ENCODE measurements around the gene COL28A1. TPM values are rescaled to one million over a fixed set of nuclear protein-coding genes. Genes with fewer than 3 reads are reported as not detected.

Gene COL28A1
- total RNA-seq, 2 donors from 2014 or later: 0.10 TPM; not detected in 1

DNA sequence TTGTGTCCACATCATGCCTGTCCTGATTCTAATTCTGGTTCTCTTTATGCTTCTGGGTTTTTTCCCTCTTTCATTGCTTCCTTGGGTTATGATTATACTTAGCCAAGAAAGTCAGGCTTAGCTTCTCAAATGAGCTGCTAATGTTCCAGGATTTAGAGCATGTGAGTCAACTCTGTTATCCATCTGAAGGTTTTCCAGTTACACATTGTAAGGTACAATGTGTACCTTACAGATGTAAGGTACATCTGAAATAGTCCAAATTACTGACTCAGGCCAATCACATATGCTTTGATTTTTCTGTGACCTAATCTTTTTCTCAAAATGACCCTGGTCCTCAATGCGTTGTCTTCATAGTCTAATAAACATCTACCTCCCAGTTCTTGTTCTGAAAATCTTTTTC, 17.7 kb upstream of the COL28A1 start:
- Mint-ChIP-seq H3K27me3 (no peaks in the 10 kb centered on the region), H3K4me1 (no peaks in the 10 kb centered on the region), H3K27ac (no peak overlapping the region), H3K4me3 (no peak overlapping the region), H3K36me3 (ENCODE audit: low read depth) (peaks cover 4% of the 10 kb centered on the region)
- DNase-seq (no peak), ATAC-seq (no peak)
- no peaks in the 10 kb centered on the region for H3K9me3 ChIP-seq (ENCODE audit: control insufficient read depth, low read length, poor library complexity, severe bottlenecking)

DNA sequence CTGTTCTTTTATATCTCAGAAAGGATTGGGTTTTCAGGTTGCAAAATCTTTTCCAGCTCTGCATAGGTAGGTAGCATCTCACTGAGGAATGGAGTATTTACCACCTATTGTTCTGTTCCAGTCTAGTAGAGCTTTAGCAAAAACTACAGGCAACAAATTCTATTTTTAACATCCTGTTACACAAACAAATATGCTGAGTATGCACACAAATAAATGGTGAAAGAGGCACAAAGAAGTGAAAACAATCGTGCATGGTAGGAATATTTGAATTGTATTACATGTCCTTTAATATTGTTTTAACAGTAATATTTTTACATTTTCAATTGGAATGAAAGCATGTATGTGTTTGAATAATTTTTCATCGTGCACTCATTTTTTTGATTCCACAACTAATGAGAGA, 16.5 kb upstream of the COL28A1 start:
- H3K9me3 ChIP-seq (ENCODE audit: control insufficient read depth, low read length, poor library complexity, severe bottlenecking): no peaks in the 10 kb centered on the region
- Mint-ChIP-seq H3K4me1 (no peaks in the 10 kb centered on the region), H3K27ac (no peak overlapping the region), H3K27me3 (no peaks in the 10 kb centered on the region), H3K36me3 (ENCODE audit: low read depth) (peaks cover 4% of the 10 kb centered on the region), H3K4me3 (no peak overlapping the region)
- ATAC-seq (no peak), DNase-seq (no peak)

DNA sequence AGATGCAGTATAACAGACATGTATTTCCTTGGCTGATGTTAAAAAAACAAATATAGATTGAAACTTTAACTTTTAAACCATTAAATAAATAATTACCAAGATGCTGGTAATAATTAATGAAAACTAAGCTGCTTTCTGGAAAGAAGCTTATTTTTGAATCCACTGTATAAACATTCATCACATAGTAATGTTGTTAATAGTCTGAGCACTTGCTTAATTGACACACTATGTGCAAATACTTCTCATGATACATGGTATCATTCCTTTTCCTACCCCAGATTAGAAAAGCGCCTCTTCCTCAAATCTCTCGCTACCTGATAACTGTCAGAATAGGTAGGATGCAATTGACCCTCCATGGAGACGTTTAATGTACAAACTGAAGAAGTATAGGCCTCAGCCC, 15.0 kb upstream of the COL28A1 start:
- H3K4me3 Mint-ChIP-seq: no peak overlapping the region
- no peaks in the 10 kb centered on the region for H3K4me1 Mint-ChIP-seq
- H3K27ac Mint-ChIP-seq: no peak overlapping the region
- H3K9me3 ChIP-seq (ENCODE audit: control insufficient read depth, low read length, poor library complexity, severe bottlenecking): no peaks in the 10 kb centered on the region
- H3K36me3 Mint-ChIP-seq (ENCODE audit: low read depth): peaks cover 4% of the 10 kb centered on the region
- no peaks in the 10 kb centered on the region for H3K27me3 Mint-ChIP-seq
- ATAC-seq (no peak), DNase-seq (no peak)

DNA sequence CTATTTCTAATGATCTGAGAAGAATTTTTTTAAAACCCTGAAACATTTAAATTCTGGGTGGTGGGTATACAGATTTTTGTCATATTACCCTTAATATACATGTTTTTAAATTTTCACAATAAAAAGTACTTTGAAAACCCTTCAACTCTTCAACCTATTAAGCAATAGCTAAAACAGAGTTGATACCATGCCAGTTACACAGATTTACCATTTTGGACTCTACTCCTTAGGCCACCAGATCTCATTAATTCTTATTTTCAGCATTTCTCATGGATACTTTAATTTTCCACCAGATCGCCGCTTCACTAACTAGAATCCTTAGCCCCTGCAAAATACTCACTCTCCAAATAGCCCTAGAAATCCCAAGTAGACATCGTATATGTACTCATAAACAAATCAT, 12.7 kb upstream of the COL28A1 start:
- ATAC-seq (no peak), DNase-seq (no peak)
- H3K4me1 Mint-ChIP-seq: no peaks in the 10 kb centered on the region
- H3K9me3 ChIP-seq (ENCODE audit: control insufficient read depth, low read length, poor library complexity, severe bottlenecking): no peaks in the 10 kb centered on the region
- no peak overlapping the region for H3K27ac Mint-ChIP-seq
- H3K4me3 Mint-ChIP-seq: no peak overlapping the region
- no peaks in the 10 kb centered on the region for H3K27me3 Mint-ChIP-seq
- peaks cover 4% of the 10 kb centered on the region for H3K36me3 Mint-ChIP-seq (ENCODE audit: low read depth)

DNA sequence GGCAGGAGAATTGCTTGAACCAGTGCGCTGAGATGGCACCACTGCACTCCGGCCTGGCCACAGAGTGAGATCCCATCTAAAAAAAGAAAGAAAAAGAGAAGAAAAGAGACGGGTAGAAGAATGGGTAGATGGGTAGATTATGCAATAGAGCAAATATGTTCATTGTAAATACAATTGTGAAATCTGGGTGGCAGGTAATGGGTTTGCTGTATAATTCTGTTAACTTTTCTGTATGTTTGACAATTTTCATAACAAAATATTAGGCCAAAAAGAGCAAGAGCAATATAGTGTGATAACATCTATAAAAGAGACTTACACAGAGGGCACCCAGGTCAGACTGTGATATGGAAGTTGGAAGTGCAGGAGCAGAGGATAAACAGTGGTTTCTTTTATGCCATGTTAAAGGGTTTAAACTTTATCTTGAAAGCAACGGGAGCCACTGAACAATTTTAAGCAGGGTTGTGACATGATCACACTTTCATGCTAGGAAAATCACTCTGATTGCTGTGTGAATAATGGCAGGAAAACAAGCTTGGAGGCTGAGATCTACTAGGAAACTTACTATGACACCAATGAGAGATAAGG, 6.7 kb upstream of the COL28A1 start:
- DNase-seq (no peak), ATAC-seq (no peak)
- H3K9me3 ChIP-seq (ENCODE audit: control insufficient read depth, low read length, poor library complexity, severe bottlenecking): no peaks in the 10 kb centered on the region
- H3K4me1 Mint-ChIP-seq: peaks cover 2% of the 10 kb centered on the region
- H3K27ac Mint-ChIP-seq: no peak overlapping the region
- H3K27me3 Mint-ChIP-seq: peaks cover 23% of the 10 kb centered on the region
- H3K36me3 Mint-ChIP-seq (ENCODE audit: low read depth): no peaks in the 10 kb centered on the region
- H3K4me3 Mint-ChIP-seq: no peak overlapping the region

DNA sequence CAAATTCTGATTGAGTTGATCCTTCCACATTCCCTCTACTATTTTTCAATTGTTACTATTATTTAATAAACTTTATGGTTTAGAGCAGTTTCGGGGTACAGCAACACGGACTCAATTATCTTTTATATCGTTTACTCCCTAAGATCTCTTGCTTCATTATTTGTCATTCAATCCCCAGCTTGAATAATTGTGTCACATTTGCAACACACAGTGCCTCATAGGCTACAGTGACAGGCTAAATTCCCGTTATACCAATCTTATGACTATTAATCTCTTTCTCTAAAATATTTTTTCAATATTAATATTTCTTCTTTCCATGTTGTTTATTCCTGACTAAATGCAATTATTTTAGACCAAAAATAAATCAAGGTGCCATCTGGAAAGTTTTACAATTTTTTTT, 4.0 kb upstream of the COL28A1 start:
- no peaks in the 10 kb centered on the region for H3K9me3 ChIP-seq (ENCODE audit: control insufficient read depth, low read length, poor library complexity, severe bottlenecking)
- Mint-ChIP-seq H3K36me3 (ENCODE audit: low read depth) (no peaks in the 10 kb centered on the region), H3K4me1 (peaks cover 5% of the 10 kb centered on the region), H3K27ac (no peak overlapping the region), H3K27me3 (peaks cover 37% of the 10 kb centered on the region), H3K4me3 (no peak overlapping the region)
- DNase-seq (no peak), ATAC-seq (no peak)

DNA sequence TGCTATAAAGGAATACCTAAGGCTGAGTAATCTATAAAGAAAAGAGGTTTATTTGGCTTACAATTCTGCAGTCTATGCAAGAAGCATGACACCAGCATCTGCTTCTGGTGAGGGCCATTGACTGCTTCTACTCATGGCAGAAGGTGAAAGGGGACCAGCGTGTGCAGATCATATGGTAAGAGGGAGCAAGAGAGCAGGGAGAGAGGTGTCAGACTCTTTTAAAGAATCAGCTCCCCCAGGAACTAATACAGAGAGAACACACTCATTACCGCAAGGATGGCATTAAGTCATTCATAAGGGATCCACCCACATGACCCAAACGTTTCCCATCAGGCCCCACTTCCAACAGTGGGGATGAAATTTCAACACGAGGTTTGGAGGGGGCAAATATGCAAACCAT, 3.5 kb upstream of the COL28A1 start:
- no peaks in the 10 kb centered on the region for H3K9me3 ChIP-seq (ENCODE audit: control insufficient read depth, low read length, poor library complexity, severe bottlenecking)
- H3K27ac Mint-ChIP-seq: no peak overlapping the region
- H3K4me3 Mint-ChIP-seq: no peak overlapping the region
- peaks cover 42% of the 10 kb centered on the region for H3K27me3 Mint-ChIP-seq
- DNase-seq (no peak), ATAC-seq (no peak)
- H3K36me3 Mint-ChIP-seq (ENCODE audit: low read depth): no peaks in the 10 kb centered on the region
- H3K4me1 Mint-ChIP-seq: peaks cover 5% of the 10 kb centered on the region

DNA sequence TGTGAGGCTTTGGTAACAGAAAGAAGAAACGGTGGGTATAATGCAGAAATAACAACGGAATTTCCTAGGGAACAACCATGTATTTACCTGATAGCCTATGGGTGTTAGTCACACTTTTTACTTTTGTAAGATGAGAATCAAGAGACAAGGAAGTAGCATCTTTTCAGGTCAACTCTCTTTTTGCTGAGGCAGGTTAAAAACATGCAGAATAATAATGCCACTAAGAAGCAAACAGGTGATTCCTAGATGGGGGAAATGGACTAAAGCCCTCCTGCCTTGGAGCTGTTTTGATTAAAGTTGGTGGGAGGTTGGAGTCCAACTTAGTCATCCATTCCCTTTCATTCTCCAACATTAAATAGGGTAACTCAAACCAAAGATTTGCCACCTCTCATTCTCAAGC, 2.0 kb upstream of the COL28A1 start:
- no peak for DNase-seq
- Mint-ChIP-seq H3K4me1 (peaks cover 5% of the 10 kb centered on the region), H3K27me3 (peaks cover 53% of the 10 kb centered on the region), H3K36me3 (ENCODE audit: low read depth) (no peaks in the 10 kb centered on the region), H3K4me3 (no peak overlapping the region), H3K27ac (no peak overlapping the region)
- no peak for ATAC-seq
- H3K9me3 ChIP-seq (ENCODE audit: control insufficient read depth, low read length, poor library complexity, severe bottlenecking): no peaks in the 10 kb centered on the region

DNA sequence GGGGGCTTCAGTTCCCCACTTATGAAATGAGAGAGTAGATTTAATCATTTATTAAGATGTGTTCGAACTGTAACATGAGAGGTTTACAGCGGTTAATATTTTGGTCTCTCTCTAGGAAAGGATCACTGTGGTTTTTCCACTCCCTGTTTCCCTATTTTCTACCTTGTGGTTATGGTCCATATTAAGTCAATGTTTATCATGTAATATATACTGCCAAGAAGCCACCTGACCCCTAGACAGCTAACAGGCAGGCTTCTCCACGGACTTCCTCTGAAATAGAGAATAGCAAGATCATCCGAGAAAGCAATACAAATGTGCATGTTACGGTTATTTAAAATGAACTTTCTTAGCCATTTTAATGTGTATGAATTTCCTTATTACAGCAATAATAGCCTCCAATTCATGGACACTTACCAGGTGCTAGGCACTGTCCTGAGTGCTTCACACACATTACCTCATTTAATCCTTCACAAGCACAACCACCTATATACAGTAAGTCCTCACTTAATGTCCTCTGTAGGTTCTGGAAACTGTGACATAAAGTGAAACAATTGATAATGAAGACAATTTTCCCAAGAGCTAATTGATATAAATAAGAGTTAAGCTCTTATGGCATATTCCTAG, 835 bp upstream of the COL28A1 start:
- Mint-ChIP-seq H3K27me3 (peaks cover 42% of the 10 kb centered on the region), H3K4me3 (no peak overlapping the region), H3K4me1 (peaks cover 4% of the 10 kb centered on the region), H3K27ac (no peak overlapping the region), H3K36me3 (ENCODE audit: low read depth) (no peaks in the 10 kb centered on the region)
- ATAC-seq: no peak
- no peak for DNase-seq
- no peaks in the 10 kb centered on the region for H3K9me3 ChIP-seq (ENCODE audit: control insufficient read depth, low read length, poor library complexity, severe bottlenecking)

DNA sequence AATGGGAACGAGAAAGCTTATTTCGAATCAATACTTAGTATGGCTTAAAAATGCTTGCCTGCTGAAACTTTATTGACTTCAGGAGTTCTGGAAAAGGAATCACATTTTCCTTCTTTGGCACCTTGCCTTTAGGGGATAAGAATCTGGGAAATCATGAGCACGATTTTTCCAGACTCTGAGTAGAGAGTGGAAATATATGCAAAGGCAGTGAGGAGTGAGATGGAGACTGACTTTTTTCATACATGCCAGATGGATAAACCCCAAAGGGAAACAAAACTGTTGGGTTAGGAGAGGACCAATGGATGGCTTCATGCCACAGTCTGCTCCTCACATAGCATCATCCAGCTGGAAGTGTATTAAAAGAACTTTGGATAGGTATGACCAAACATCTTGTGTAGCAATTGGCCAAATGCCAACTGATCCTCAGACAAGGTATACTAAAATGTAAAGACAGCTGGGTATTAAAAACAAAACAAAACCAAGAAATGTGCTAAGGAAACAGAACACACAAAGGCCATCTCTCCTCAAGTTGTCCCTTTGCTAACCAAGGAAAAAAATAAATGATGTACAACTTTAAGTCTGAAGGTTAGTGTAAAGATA, 1.7 kb downstream of the COL28A1 start:
- no peak overlapping the region for H3K27ac Mint-ChIP-seq
- no peaks in the 10 kb centered on the region for H3K9me3 ChIP-seq (ENCODE audit: control insufficient read depth, low read length, poor library complexity, severe bottlenecking)
- peaks cover 50% of the 10 kb centered on the region for H3K27me3 Mint-ChIP-seq
- no peak for ATAC-seq
- H3K4me1 Mint-ChIP-seq: peaks cover 5% of the 10 kb centered on the region
- H3K36me3 Mint-ChIP-seq (ENCODE audit: low read depth): no peaks in the 10 kb centered on the region
- no peak overlapping the region for H3K4me3 Mint-ChIP-seq
- no peak for DNase-seq

DNA sequence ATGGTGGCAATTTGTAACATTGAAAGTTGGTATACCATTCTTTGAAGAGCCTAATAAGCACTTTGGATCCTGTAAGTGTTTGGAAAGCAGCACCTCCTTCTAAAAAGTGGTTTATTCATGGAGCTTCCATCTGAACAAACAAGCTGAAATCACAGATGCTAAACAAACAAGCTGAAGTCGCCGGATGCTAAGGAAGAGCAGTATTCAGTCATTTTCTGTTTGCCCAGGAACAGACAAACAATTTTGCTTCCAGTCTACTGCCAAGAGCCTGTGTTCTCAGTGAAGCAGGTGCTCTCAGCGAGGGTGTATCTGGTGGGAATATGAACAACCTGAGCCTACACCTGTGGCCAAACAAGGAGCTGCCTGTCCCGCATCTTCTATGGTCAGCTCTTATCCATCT, 6.3 kb downstream of the COL28A1 start:
- Mint-ChIP-seq H3K36me3 (ENCODE audit: low read depth) (peaks cover 3% of the 10 kb centered on the region), H3K27me3 (peaks cover 34% of the 10 kb centered on the region), H3K4me1 (peaks cover 5% of the 10 kb centered on the region), H3K27ac (no peak overlapping the region), H3K4me3 (no peak overlapping the region)
- DNase-seq (no peak), ATAC-seq (no peak)
- H3K9me3 ChIP-seq (ENCODE audit: control insufficient read depth, low read length, poor library complexity, severe bottlenecking): no peaks in the 10 kb centered on the region

DNA sequence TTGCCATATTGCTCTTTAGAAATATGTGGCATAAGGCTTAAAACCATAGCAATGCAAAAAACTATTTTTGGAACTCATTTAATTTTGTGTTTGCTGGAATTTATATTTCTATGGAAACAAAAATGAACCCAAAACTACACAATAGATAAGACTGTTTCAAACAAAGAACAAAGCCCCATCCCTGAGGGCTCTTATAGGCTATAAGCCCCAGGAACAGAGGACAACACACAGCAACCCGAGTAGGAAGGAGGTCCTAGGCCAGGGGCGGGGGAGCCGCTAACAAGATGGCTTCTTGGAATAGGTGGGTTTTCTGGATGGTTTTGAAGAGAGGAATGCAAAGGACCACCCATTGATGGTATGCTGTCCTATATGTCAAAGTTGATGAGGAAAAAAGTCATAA, 8.6 kb downstream of the COL28A1 start:
- no peaks in the 10 kb centered on the region for H3K9me3 ChIP-seq (ENCODE audit: control insufficient read depth, low read length, poor library complexity, severe bottlenecking)
- no peak for DNase-seq
- Mint-ChIP-seq H3K4me1 (peaks cover 5% of the 10 kb centered on the region), H3K4me3 (no peak overlapping the region), H3K27me3 (peaks cover 21% of the 10 kb centered on the region), H3K36me3 (ENCODE audit: low read depth) (peaks cover 3% of the 10 kb centered on the region), H3K27ac (no peak overlapping the region)
- ATAC-seq: no peak

DNA sequence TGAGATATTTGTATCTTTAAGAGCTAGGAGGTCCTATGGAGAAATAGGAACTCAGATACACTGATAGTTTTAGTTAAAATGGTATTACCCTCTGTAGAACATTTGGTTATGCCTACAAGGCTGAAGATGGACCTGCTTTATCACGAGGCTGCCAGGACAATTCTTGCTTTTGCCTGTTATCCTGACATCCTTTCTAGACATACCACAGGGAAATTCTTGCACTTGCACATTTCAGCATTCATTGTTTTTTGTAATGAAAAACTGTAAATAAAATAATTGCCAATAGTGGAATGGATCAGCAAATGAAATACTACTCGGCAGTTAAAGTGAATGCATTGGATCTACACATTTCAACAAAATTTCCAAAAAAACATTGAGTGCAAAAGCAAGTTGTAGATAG, 9.7 kb downstream of the COL28A1 start:
- Mint-ChIP-seq H3K27me3 (peaks cover 16% of the 10 kb centered on the region), H3K4me3 (no peak overlapping the region), H3K27ac (no peak overlapping the region), H3K36me3 (ENCODE audit: low read depth) (peaks cover 3% of the 10 kb centered on the region), H3K4me1 (peaks cover 5% of the 10 kb centered on the region)
- ATAC-seq: no peak
- DNase-seq: no peak
- no peaks in the 10 kb centered on the region for H3K9me3 ChIP-seq (ENCODE audit: control insufficient read depth, low read length, poor library complexity, severe bottlenecking)

DNA sequence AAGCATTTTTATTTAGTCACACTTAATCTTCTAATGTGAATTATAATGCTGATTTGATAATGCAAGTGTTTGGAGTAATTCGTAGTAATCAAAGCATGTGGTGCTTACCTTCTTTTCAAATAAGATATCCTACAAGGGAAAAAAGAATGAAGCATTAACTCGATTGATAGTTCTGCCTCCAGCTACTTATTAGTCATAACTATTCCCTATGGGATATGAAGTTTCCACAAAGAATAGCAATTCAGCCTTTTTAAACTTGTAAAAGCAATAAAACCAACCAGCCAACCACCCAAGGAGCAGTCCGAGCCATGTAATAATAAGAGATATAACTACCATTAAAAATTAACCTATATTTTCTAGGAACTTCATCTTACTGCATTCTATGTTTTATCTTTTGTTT, 11.6 kb downstream of the COL28A1 start:
- no peaks in the 10 kb centered on the region for H3K9me3 ChIP-seq (ENCODE audit: control insufficient read depth, low read length, poor library complexity, severe bottlenecking)
- H3K36me3 Mint-ChIP-seq (ENCODE audit: low read depth): peaks cover 3% of the 10 kb centered on the region
- no peak overlapping the region for H3K27ac Mint-ChIP-seq
- no peak for ATAC-seq
- peaks cover 2% of the 10 kb centered on the region for H3K4me1 Mint-ChIP-seq
- DNase-seq: no peak
- H3K4me3 Mint-ChIP-seq: no peak overlapping the region
- H3K27me3 Mint-ChIP-seq: peaks cover 12% of the 10 kb centered on the region

Data from T-helper 17 cell (primary cell).